ENCODE measurements around the gene CD200R1L.

DNA sequence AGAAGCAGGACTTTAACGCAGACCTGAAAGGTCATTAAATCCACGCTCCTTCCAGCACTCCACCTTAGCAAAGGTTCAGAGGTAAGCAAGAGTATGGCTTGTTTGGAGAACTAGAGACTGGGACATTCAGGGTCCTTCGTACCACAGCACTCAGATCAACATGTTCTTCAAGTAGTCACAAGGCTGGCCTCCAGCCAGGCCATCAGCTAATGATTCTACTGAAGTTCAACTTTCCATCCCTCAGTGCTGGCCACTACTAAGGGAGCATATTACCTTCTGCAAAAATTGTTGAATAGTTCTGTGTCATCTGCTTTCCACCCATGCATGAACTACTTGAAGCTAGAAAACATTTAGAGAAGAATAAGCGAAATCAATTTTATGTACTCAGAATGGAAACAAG lies 17.6 kb downstream of the CD200R1L start:
- no peak for TF ChIP-seq POLR2A (IDR thresholded peaks at IDR 0.05)
- TF ChIP-seq, protein P1, sequence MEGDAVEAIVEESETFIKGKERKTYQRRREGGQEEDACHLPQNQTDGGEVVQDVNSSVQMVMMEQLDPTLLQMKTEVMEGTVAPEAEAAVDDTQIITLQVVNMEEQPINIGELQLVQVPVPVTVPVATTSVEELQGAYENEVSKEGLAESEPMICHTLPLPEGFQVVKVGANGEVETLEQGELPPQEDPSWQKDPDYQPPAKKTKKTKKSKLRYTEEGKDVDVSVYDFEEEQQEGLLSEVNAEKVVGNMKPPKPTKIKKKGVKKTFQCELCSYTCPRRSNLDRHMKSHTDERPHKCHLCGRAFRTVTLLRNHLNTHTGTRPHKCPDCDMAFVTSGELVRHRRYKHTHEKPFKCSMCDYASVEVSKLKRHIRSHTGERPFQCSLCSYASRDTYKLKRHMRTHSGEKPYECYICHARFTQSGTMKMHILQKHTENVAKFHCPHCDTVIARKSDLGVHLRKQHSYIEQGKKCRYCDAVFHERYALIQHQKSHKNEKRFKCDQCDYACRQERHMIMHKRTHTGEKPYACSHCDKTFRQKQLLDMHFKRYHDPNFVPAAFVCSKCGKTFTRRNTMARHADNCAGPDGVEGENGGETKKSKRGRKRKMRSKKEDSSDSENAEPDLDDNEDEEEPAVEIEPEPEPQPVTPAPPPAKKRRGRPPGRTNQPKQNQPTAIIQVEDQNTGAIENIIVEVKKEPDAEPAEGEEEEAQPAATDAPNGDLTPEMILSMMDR (IDR thresholded peaks at IDR 0.05): no peak

Data from heart left ventricle (tissue), 13 donors.